HCT116 (cell line): ENCODE data around the gene DCDC2C. TPM values are rescaled to one million over a fixed set of nuclear protein-coding genes. Genes with fewer than 3 reads are reported as not detected.

Source experiments
- ATAC-seq: fragments of 200-7000 bp; cut with Tn5 transposase; 2 replicates; pipeline ENCODE4 v1.9.1; 2020; ENCODE audit warnings: mild to moderate bottlenecking, moderate library complexity
- BruUV-seq: library from RNA; stranded (reverse); fragments of 400-500 nt; replicated peaks from 2 replicates; lab custom pipeline; 2021; lab: Mats Ljungman, UMichigan
- CTCF ChIA-PET: fragments of 300-600 bp; sonication (Branson Sonifier 250); formaldehyde crosslinking; loops from one replicate; lab custom pipeline; 2021; ENCODE audit warnings: antibody characterized with exemption; lab: Charles Lee
- POLR2A ChIA-PET: fragments of 300-600, 350-600 bp; sonication (Branson Sonifier 250); formaldehyde crosslinking; loops from one replicate; lab custom pipeline; 2021; ENCODE audit warnings: antibody characterized with exemption; lab: Charles Lee
- RAD21 ChIA-PET, 2 experiments: fragments of 300-600 bp; sonication (Branson Sonifier 250); formaldehyde crosslinking; loops; one replicate each; lab custom pipeline; 2023; ENCODE audit warnings: low total read pairs in 2 of 2; ENCODE audit not compliant: uncharacterized antibody in 2 of 2, unreplicated experiment in 2 of 2, low non-redundant PET in 1 of 2; lab: Charles Lee
- DNase-seq: peaks from one replicate; pipeline ENCODE4 v3.0.0-alpha.2; 2010; ENCODE audit warnings: low read depth, low spot score
- H2AFZ ChIP-seq: fragments of 200-600 bp; shearing (Covaris generic), sonication (generic); 2 replicates; pipeline ENCODE4 v1.6.1; 2017; ENCODE audit warnings: low read depth, mixed run types, mixed read lengths, antibody characterized with exemption, low read length; ENCODE audit not compliant: poor library complexity, severe bottlenecking
- H3K27ac ChIP-seq: 2 replicates; pipeline ENCODE4 v1.5.1; 2012; ENCODE audit warnings: low read depth, low read length
- H3K27me3 ChIP-seq: fragments of 200-600 bp; sonication (generic); 2 replicates; pipeline ENCODE4 v1.6.1; 2016; ENCODE audit warnings: mixed run types, low read length, mixed read lengths; ENCODE audit not compliant: insufficient read depth
- H3K36me3 ChIP-seq, 2 experiments: fragments of 200-500 bp in 1 of 2; fragments of 200-600 bp in 1 of 2; sonication (Bioruptor generic) in 1 of 2; sonication (generic) in 1 of 2; 2 replicates each; pipeline versions ENCODE4 v1.5.1 to v1.6.1; 2014 to 2016; ENCODE audit warnings: low read length in 2 of 2, inconsistent platforms in 1 of 2, mixed read lengths in 1 of 2, mixed run types in 1 of 2; ENCODE audit not compliant: insufficient read depth in 2 of 2, control insufficient read depth in 1 of 2
- H3K4me1 ChIP-seq, 2 experiments: fragments of 200-600 bp in 1 of 2; sonication (generic) in 1 of 2; 2 replicates each; pipeline versions ENCODE4 v1.5.1 to v1.6.1; 2012 to 2017; ENCODE audit warnings: low read length in 2 of 2, inconsistent platforms in 1 of 2, mild to moderate bottlenecking in 1 of 2, mixed read lengths in 1 of 2, mixed run types in 1 of 2, moderate library complexity in 1 of 2; ENCODE audit not compliant: insufficient read depth in 2 of 2, control insufficient read depth in 1 of 2
- H3K4me2 ChIP-seq: fragments of 200-600 bp; sonication (generic); 2 replicates; pipeline ENCODE4 v1.6.1; 2017; ENCODE audit warnings: mixed run types, low read length, mixed read lengths
- H3K4me3 ChIP-seq, 2 experiments: fragments of 200-600 bp in 1 of 2; sonication (generic) in 1 of 2; replicated peaks in 1 of 2; 2 replicates each; pipeline ENCODE4 v1.5.1; 2011 to 2016; ENCODE audit warnings: low read length in 2 of 2, control low read depth in 1 of 2, low read depth in 1 of 2, mild to moderate bottlenecking in 1 of 2, mixed read lengths in 1 of 2, mixed run types in 1 of 2
- H3K79me2 ChIP-seq: fragments of 200-600 bp; sonication (generic); 2 replicates; pipeline ENCODE4 v1.6.1; 2017; ENCODE audit warnings: mild to moderate bottlenecking, mixed run types, low read length, moderate library complexity, mixed read lengths; ENCODE audit not compliant: insufficient read depth
- H3K9ac ChIP-seq: fragments of 200-600 bp; sonication (generic); 2 replicates; pipeline ENCODE4 v1.6.1; 2016; ENCODE audit warnings: low read length, mixed read lengths
- H3K9me2 ChIP-seq: fragments of 200-600 bp; sonication (generic), shearing (Covaris generic); 2 replicates; pipeline ENCODE4 v1.6.1; 2017; ENCODE audit warnings: mixed run types, mild to moderate bottlenecking, moderate library complexity; ENCODE audit not compliant: insufficient read depth
- H3K9me3 ChIP-seq, 2 experiments: fragments of 200-500 bp in 1 of 2; fragments of 200-600 bp in 1 of 2; sonication (Bioruptor generic) in 1 of 2; sonication (generic) in 1 of 2; 2 replicates each; pipeline ENCODE4 v1.6.1; 2014 to 2017; ENCODE audit warnings: low read length in 2 of 2, mixed read lengths in 2 of 2, inconsistent platforms in 1 of 2, low read depth in 1 of 2, mild to moderate bottlenecking in 1 of 2, mixed run types in 1 of 2, moderate library complexity in 1 of 2; ENCODE audit not compliant: control insufficient read depth in 1 of 2, insufficient read depth in 1 of 2
- H4K20me1 ChIP-seq: fragments of 200-600 bp; sonication (generic), shearing (Covaris generic); 2 replicates; pipeline ENCODE4 v1.6.1; 2017; ENCODE audit warnings: mixed run types, mild to moderate bottlenecking, moderate library complexity; ENCODE audit not compliant: insufficient read depth
- CTCF ChIP-seq, 3 experiments: fragments of 200-600 bp in 1 of 3; sonication (generic) in 1 of 3; IDR thresholded peaks in 2 of 3; conservative IDR thresholded peaks in 1 of 3; 2 replicates each; pipeline ENCODE4 v1.5.1; 2012 to 2017; ENCODE audit warnings: low read depth in 2 of 3, low read length in 2 of 3, antibody characterized with exemption in 1 of 3, borderline replicate concordance in 1 of 3, control low read depth in 1 of 3, mild to moderate bottlenecking in 1 of 3, mixed read lengths in 1 of 3, mixed run types in 1 of 3, moderate library complexity in 1 of 3; ENCODE audit not compliant: insufficient read depth in 1 of 3
- EGR1 ChIP-seq: IDR thresholded peaks from 2 replicates; pipeline ENCODE4 v1.6.1; 2012; ENCODE audit warnings: low read depth
- EZH2 ChIP-seq: fragments of 200-600 bp; sonication (generic); IDR thresholded peaks from 2 replicates; pipeline ENCODE4 v1.6.1; 2017; ENCODE audit warnings: antibody characterized with exemption, mixed run types
- EZH2phosphoT487 ChIP-seq: fragments of 200-600 bp; IDR thresholded peaks from 2 replicates; pipeline ENCODE4 v1.6.1; 2018; ENCODE audit warnings: antibody characterized with exemption, borderline replicate concordance
- FOSL1 ChIP-seq: IDR thresholded peaks from 2 replicates; pipeline ENCODE4 v1.6.1; 2012; ENCODE audit warnings: low read depth
- MAX ChIP-seq: IDR thresholded peaks from 2 replicates; pipeline ENCODE4 v1.6.1; 2012
- RAD21 ChIP-seq: IDR thresholded peaks from 2 replicates; pipeline ENCODE4 v1.6.1; 2012; ENCODE audit warnings: low read depth, mild to moderate bottlenecking
- REST ChIP-seq: IDR thresholded peaks from 2 replicates; pipeline ENCODE4 v1.6.1; 2012; ENCODE audit warnings: low read depth
- SIN3A ChIP-seq: IDR thresholded peaks from 2 replicates; pipeline ENCODE4 v1.6.1; 2012; ENCODE audit warnings: low read depth
- SRF ChIP-seq: IDR thresholded peaks from 2 replicates; pipeline ENCODE4 v1.6.1; 2012; ENCODE audit warnings: low read depth
- YY1 ChIP-seq: IDR thresholded peaks from 2 replicates; pipeline ENCODE4 v1.6.1; 2011; ENCODE audit warnings: low read length, low read depth, moderate library complexity, mild to moderate bottlenecking; ENCODE audit not compliant: insufficient replicate concordance; ENCODE audit errors: extremely low read depth
- intact Hi-C: fragments of 100-400 bp; cut with micrococcal nuclease; formaldehyde crosslinking; loops from 2 replicates; pipeline ENCODE4 v1.10.0; 2022
- total RNA-seq: library from RNA; stranded (reverse); gene quantifications from one replicate; pipeline ENCODE4 v1.2.1, GENCODE V29; 2021; ENCODE audit not compliant: unreplicated experiment

The DCDC2C gene
- total RNA-seq, 1 experiment from 2014 or later: not detected

DNA sequence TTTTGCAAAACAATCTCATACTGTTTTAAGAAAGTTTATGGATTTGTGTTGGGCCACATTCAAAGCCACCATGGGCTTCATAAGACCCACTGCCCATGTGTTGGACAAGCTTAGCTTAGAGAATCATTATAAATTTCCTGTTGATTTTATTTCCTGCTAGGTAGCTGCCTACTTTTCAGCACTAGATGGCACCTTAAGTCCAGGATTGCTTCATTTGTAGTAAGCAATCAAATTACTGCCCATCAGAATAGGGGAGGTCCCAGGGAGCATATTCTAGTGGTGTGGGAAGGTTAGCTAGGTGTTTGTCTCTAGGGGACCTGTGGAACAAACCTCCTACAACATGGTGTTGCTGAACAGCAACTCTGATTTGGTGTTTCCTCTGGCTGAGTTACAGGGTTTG is 11.0 kb upstream of the DCDC2C start:
- ATAC-seq: peak; percentile 96
- CTCF ChIA-PET: interaction anchor here (1.0 to 2.9 kb wide), 8 partner anchors 36 to 267 kb away, joined by 3 to 31 read pairs (median 9); no protein-coding TSS in a partner anchor
- no peak overlapping the region for H3K9ac ChIP-seq

GRCh38 chr2:3696545-3696944 is 6.8 kb upstream of the DCDC2C start:
- ATAC-seq: no peak
- Histone ChIP-seq H3K4me1 (no peaks in the 10 kb centered on the region), H3K9me2 (no peaks in the 10 kb centered on the region), H3K27me3 (peaks cover 4% of the 10 kb centered on the region), H3K4me2 (no peak overlapping the region), H4K20me1 (no peaks in the 10 kb centered on the region), H3K27ac (no peak overlapping the region), H3K9me3 (no peaks in the 10 kb centered on the region), H3K36me3 (no peaks in the 10 kb centered on the region), H3K9ac (no peak overlapping the region), H3K4me3 (no peak overlapping the region), H2AFZ (no peak overlapping the region), H3K79me2 (no peaks in the 10 kb centered on the region)
- POLR2A ChIA-PET: no interaction called here
- RAD21 ChIA-PET: no interaction called here
- no TSS peak for BruUV-seq
- DNase-seq: no peak
- TF ChIP-seq FOSL1 (no peak), EZH2 (no peak), EGR1 (no peak), RAD21 (no peak), REST (no peak), YY1 (no peak), SIN3A (no peak), SRF (no peak), MAX (no peak)
- intact Hi-C loops: no loop called here
- CTCF ChIA-PET: no interaction called here

More for the DNA sequence above, 11.0 kb upstream of the DCDC2C start:
- Histone ChIP-seq H3K4me2 (no peak overlapping the region), H3K27me3 (peaks cover 4% of the 10 kb centered on the region), H3K36me3 (no peaks in the 10 kb centered on the region), H2AFZ (no peak overlapping the region), H3K9me2 (no peaks in the 10 kb centered on the region), H3K9me3 (no peaks in the 10 kb centered on the region), H3K79me2 (no peaks in the 10 kb centered on the region)
- RAD21 ChIA-PET: interaction anchor here in 1 of 2 experiments (1.0 to 1.2 kb wide), 2 partner anchors 88 to 134 kb away, joined by 3 to 4 read pairs; no protein-coding TSS in a partner anchor
- POLR2A ChIA-PET: interaction anchor here (1.2 kb wide), 1 partner anchor 36 kb away, joined by 5 read pairs; no protein-coding TSS in a partner anchor
- TF ChIP-seq EZH2phosphoT487: no peak
- peak; percentile 73 to 78 (median 75) for TF ChIP-seq CTCF (IDR thresholded peaks at IDR 0.05 in 2 of 3, conservative IDR thresholded peaks at IDR 0.05 in 1 of 3; ENCODE audit: borderline replicate concordance in 1 of 3, insufficient read depth in 1 of 3, low read depth in 2 of 3, low read length in 2 of 3)
- TF ChIP-seq RAD21: peak; percentile 85
- TF ChIP-seq, all 23 proteins: peak for 2
- Histone ChIP-seq H3K4me3 (no peak overlapping the region), H3K4me1 (no peaks in the 10 kb centered on the region), H4K20me1 (no peaks in the 10 kb centered on the region), H3K27ac (no peak overlapping the region)
- intact Hi-C loops: loop anchor here (1.0 to 2.0 kb wide), 4 partner anchors 88 to 266 kb away; no protein-coding TSS in a partner anchor
- no TSS peak for BruUV-seq
- peak; percentile 51 for DNase-seq
